Measurements from ENCODE around the gene LIF. TPM values are rescaled to one million over a fixed set of nuclear protein-coding genes. Genes with fewer than 3 reads are reported as not detected.

LIF gene
- total RNA-seq, 1 experiment from 2014 or later = 75.4 TPM

GRCh38 chr22:30250039-30250565 is 3.5 kb upstream of the LIF start:
- Histone ChIP-seq H3K4me3 (replicated peaks in 1 of 2; ENCODE audit: low read depth in 1 of 2, low read length in 2 of 2) (no peak overlapping the region), H3K27me3 (ENCODE audit: insufficient read depth, low read length) (no peaks in the 10 kb centered on the region), H3K27ac (ENCODE audit: low read depth, low read length) (peak overlapping the region; percentile 85), H4K20me1 (ENCODE audit: insufficient read depth) (no peaks in the 10 kb centered on the region), H3K9me2 (ENCODE audit: insufficient read depth) (no peaks in the 10 kb centered on the region), H3K4me1 (ENCODE audit: control insufficient read depth in 1 of 2, insufficient read depth in 2 of 2, low read length in 2 of 2) (peaks cover 82 to 100% of the 10 kb centered on the region in 2 experiments), H3K36me3 (ENCODE audit: control insufficient read depth in 1 of 2, insufficient read depth in 2 of 2, low read length in 2 of 2) (peaks cover 0 to 19% of the 10 kb centered on the region in 2 experiments; a peak in 1 of 4 replicates), H3K9ac (ENCODE audit: low read length) (peak overlapping the region; percentile 84), H3K79me2 (ENCODE audit: insufficient read depth, low read length) (peaks cover 92% of the 10 kb centered on the region), H2AFZ (ENCODE audit: low read depth, low read length, poor library complexity, severe bottlenecking) (no peak overlapping the region), H3K9me3 (ENCODE audit: control insufficient read depth in 1 of 2, insufficient read depth in 1 of 2, low read depth in 1 of 2, low read length in 2 of 2) (no peaks in the 10 kb centered on the region), H3K4me2 (ENCODE audit: low read length) (peak overlapping the region; percentile 96)
- POLR2A ChIA-PET = interaction anchor here (0.9 to 2.6 kb wide), 12 partner anchors 12 to 137 kb away, joined by 3 to 15 read pairs (median 4); no protein-coding TSS in a partner anchor
- CTCF ChIA-PET = interaction anchor here (1.2 to 1.8 kb wide), 3 partner anchors 10 to 142 kb away, joined by 3 to 9 read pairs (median 5); no protein-coding TSS in a partner anchor
- DNase-seq (ENCODE audit: low read depth, low spot score) (no peak), ATAC-seq (no peak)
- BruUV-seq (replicated peaks) = no TSS peak
- RAD21 ChIA-PET (ENCODE audit: low non-redundant PET in 1 of 2, low total read pairs in 2 of 2, uncharacterized antibody in 2 of 2, unreplicated experiment in 2 of 2) = interaction anchor here (0.6 to 1.6 kb wide), 3 partner anchors 40 to 161 kb away, joined by 3 to 5 read pairs (median 3); no protein-coding TSS in a partner anchor
- intact Hi-C loops (cut with micrococcal nuclease) = loop anchor here (5.0 kb wide), 1 partner anchor 53 kb away; no protein-coding TSS in a partner anchor
- TF ChIP-seq SP1 (IDR thresholded peaks at IDR 0.05; ENCODE audit: low read depth) (no peak), ATF3 (IDR thresholded peaks at IDR 0.05) (no peak), ELF1 (IDR thresholded peaks at IDR 0.05; ENCODE audit: borderline replicate concordance, low read depth) (no peak), FOSL1 (IDR thresholded peaks at IDR 0.05; ENCODE audit: low read depth) (no peak), ZFX (IDR thresholded peaks at IDR 0.05) (no peak), EZH2 (IDR thresholded peaks at IDR 0.05) (no peak), ZBTB33 (IDR thresholded peaks at IDR 0.05; ENCODE audit: extremely low read depth, insufficient replicate concordance, low read length) (no peak), POLR2A (IDR thresholded peaks at IDR 0.05; ENCODE audit: borderline replicate concordance, extremely low read depth, insufficient read depth, insufficient read length) (no peak), MAX (IDR thresholded peaks at IDR 0.05) (no peak), SIN3A (IDR thresholded peaks at IDR 0.05; ENCODE audit: low read depth) (no peak), JUND (IDR thresholded peaks at IDR 0.05) (no peak), SRF (IDR thresholded peaks at IDR 0.05; ENCODE audit: low read depth) (no peak), POLR2AphosphoS5 (IDR thresholded peaks at IDR 0.05; ENCODE audit: low read depth, low read length) (no peak)
- TF ChIP-seq, protein P1, sequence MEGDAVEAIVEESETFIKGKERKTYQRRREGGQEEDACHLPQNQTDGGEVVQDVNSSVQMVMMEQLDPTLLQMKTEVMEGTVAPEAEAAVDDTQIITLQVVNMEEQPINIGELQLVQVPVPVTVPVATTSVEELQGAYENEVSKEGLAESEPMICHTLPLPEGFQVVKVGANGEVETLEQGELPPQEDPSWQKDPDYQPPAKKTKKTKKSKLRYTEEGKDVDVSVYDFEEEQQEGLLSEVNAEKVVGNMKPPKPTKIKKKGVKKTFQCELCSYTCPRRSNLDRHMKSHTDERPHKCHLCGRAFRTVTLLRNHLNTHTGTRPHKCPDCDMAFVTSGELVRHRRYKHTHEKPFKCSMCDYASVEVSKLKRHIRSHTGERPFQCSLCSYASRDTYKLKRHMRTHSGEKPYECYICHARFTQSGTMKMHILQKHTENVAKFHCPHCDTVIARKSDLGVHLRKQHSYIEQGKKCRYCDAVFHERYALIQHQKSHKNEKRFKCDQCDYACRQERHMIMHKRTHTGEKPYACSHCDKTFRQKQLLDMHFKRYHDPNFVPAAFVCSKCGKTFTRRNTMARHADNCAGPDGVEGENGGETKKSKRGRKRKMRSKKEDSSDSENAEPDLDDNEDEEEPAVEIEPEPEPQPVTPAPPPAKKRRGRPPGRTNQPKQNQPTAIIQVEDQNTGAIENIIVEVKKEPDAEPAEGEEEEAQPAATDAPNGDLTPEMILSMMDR (IDR thresholded peaks at IDR 0.05 in 2 of 3, conservative IDR thresholded peaks at IDR 0.05 in 1 of 3; ENCODE audit: borderline replicate concordance in 1 of 3, insufficient read depth in 1 of 3, low read depth in 2 of 3, low read length in 2 of 3) = no peak
